HuH-7 (cell line): ENCODE data around the gene SF3B1.
"Not testable (repeated sequence)": the region's sequence is repeated elsewhere in the genome, so short reads cannot be mapped to it uniquely, and the experiment has no call there.

Experiments
- DNase-seq: peaks from one replicate; pipeline ENCODE4 v3.0.0; 2011; ENCODE audit warnings: low spot score

SF3B1 gene

DNA sequence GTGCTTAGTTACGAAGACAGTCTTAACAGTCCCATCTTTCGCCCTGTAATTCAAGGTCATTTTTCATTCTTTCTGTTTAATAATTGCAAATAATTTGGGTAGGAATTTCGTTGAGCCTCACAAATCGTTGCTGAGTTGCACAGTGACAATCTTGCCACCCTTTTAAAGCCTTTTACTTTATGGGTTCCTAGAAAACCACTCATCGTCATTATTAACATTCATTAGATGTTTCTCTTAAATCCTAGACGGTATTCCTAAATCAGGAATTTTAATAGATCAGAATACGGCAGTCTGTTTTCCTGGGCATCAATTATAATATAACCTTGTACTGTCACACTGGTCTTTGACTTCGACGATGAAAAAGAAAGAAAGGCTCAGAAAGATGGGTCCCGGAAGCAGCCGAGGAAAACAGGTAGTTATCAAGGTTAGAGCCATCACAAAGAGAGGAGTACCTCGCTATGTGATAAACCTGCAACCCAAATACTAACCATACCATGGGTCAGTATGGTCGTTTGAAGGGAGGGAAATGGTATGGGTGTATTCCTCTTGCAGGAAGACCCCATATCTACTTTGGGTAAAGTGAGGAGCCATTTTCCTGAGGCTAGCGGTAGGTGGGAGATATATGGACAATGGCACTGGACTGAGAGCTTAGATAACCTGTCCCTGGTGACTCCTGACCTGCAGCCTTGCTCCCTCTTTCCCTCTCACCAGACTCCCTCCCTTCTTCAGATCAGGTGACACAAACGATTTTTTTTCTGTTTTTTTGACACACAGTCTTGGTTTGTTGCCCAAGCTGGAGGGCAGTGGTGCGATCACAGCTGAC is 981 bp upstream of the SF3B1 start:
- no peak for DNase-seq

DNA sequence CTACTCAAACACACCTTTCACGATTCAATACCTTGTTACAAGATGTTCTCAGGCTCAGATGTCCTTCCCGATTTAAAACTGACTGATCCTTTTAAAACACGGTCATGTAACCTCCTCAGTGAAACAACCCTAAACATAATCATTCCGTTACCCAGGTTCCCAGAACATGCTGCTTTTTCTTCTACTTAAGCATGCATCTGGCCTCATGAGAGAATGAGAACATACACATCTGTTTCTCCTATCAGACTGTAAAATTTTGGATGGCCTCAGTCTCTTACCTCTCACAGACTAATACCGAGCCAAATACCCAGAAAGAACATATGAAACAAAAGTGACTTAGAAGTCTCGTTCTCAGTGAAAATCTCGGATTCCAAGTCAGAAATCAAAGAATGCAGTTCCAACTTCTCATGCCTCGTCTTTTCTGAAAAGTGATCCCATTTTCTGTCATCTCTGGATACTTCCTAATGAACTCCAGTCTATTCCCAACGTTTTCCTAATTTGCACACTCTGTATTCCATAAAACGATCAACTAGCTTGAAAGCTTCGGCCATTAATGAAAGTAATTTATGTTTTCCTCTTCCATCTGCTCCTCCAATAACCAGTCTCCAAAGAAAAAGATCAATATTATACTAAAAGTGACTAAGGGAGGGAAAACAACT is 919 bp downstream of the SF3B1 start:
- DNase-seq: no peak

- not testable (repeated sequence) for DNase-seq
Measured at GRCh38 chr2:197432527-197432926, 2.3 kb downstream of the SF3B1 start.

DNA sequence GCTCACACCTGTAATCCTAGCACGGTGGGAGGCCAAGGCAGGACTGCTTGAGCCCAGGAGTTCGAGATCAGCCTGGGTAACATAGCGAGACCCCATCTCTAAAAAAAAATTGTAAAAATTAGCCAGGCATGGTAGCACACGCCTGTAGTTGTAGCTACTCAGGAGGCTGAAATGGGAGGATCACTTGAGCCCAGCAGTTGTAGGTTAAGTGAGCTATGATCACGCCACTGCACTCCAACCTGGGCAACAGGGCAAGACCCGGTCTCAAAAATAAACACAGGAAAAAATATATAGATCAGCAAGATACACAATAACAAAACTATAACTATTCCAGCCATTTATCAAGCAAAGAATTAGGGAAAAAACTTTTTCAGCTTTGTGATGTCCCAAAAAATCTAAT is 3.0 kb downstream of the SF3B1 start:
- DNase-seq: no peak

GRCh38 chr2:197427986-197428385 is 6.8 kb downstream of the SF3B1 start:
- DNase-seq: no peak

DNA sequence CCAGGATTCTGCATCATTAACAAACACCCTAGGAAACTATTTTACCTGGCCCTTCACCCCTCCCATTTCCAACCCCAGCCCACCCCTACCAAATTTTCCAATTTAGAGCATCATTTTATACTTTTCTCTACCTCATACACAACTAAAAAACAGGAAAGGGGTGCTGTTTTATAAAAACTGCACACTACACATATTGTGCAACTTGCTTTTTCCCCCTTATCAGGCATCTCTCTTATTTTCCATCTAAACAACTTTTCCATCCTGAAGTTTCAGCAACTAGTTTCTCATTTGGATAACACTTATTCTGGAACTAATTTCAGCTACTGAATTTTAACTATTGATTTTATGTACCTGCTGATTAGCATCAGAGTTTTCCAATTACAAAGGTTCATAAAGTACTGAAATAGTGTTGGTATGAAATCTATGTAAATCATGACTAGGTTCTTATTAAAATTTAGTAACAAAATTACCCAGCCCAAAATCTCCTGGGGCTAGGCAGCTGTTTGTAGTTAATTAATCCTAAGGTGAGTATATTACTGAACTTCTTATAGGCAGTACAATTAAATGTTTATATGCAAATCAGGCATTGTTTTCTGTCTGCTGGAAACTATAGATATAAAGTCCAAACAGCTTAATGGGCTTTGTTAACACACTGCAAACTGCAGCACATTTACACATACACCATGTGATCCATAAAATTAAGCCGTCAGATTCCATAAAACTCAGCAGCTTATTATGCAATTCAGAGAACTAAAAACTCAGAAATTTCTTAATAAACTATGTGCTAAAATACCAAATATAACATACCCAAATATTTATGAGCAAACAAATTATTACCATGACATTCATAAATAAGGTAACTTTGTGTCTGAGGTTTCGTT is 7.9 kb downstream of the SF3B1 start:
- no peak for DNase-seq

DNA sequence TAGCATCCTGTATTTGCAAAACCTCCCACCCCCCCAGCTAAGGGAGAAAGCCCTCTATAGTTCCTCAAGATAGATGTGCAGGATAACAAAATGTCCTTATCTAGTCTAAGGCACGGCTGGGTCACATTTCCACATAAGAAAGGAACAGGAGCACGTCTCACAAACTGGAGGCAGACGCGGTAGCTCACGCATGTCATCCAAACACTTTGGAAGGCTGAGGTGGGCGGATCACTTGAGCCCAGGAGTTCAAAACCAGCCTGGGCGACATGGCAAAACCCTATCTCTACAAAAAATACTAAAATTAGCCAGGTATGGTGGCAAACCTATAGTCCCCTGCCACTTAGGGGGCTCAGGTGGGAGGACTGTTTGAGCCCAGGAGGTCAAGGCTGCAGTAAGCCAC is 9.3 kb downstream of the SF3B1 start:
- DNase-seq: no peak

- no peak for DNase-seq
Measured at GRCh38 chr2:197423307-197423706, 11.5 kb downstream of the SF3B1 start.

- no peak for DNase-seq
Measured at GRCh38 chr2:197419438-197419837, 15.4 kb downstream of the SF3B1 start.

DNA sequence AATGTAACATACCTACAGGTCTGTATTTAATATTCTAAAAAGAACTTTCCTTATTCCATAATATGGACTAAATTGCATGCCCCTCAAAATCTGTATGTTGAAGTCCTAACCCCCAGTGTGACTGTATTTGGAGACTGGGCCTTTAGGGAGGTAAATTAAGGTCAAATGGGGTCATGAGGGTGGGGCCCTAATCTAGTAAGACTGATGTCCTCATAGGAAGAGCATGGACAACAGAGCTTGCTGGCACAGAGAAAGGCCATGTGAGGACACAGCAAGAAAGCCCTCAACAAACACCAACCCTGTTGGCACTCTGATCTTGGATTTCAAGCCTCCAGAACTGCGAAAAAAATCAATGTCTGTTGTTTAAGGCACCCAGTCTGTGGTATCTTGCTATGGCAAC is 18.6 kb downstream of the SF3B1 start:
- no peak for DNase-seq

DNA sequence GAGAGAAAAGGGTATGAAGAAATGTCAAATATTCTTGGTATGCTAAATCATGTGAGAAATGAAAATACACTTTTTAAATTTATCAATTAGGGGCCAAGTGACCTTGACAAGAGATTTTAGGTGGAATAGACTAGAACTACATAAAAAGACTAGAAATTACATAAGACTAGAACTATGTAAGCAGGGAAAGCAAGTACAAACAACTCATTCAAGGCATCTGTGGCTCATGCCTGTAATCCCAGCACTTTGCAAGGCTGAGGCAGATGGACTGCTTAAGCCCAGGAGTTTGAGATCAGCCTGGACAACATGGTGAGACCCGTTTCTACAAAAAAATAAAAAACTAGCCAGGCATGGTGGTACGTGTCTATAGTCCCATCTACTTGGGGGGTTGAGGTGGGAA is 20.3 kb downstream of the SF3B1 start:
- DNase-seq: no peak

- DNase-seq: no peak
Measured at GRCh38 chr2:197414039-197414438, 20.8 kb downstream of the SF3B1 start.

DNA sequence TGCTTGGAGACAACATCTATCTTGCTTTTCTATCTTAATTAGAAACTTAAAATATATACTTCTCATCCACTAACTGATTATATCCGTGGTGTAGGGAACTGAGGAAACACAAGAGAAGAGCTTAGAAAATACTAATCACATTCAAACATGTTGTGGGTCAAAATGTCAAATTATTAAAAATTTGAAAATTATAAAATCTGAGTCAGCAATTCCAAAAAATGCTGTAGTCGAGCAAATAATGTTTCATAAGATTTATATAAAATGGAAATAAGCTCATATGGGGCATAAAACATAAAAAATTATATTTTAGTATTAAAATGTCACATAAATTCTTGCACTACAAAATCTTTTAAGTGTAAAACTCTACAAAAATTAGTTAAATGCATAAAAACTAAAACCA is 29.2 kb downstream of the SF3B1 start:
- DNase-seq: no peak

GRCh38 chr2:197399887-197400540 is 34.8 kb downstream of the SF3B1 start:
- no peak for DNase-seq

GRCh38 chr2:197398913-197399312 is 35.9 kb downstream of the SF3B1 start:
- DNase-seq: no peak

GRCh38 chr2:197391220-197391717 is 43.6 kb downstream of the SF3B1 start:
- no peak for DNase-seq

GRCh38 chr2:197388866-197389587 is 45.8 kb downstream of the SF3B1 start:
- DNase-seq: no peak

DNA sequence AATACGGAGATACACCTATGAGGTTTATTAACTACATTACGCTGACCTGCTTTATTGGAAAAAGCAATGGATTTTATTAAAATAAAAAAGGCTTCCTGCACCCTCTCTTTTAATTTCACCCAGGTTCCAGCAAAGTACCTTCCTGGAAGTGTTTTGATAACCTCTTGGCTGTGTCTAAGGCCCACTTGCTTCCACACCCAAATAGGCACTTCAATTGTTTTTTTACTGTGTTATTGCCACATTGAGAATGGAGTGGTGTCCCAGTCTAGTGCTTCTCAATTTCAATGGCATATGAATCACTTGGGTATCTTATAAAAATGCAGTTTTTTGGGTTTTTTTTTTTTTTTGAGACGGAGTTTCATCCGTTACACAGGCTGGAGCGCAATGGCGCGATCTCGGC is 47.6 kb downstream of the SF3B1 start:
- DNase-seq: no peak

DNA sequence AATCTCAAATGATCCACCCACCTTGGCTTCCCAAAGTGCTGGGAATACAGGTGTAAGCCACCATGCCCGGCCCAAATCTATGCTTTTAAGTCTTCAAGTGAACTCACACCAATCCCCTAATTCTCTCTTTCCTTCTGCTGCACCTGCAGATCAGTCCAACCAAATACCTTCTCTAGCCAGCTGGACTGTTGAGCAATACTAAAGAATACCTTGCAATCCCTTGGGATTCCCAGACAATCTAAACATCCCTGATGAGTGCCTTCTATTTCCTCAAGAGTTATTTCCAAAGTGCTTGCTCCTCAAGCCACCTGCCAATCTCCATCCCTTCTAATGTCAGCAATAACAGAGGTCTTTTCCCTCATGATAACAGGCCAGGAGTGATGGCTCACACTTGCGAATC is 48.6 kb downstream of the SF3B1 start:
- DNase-seq: no peak

- no peak for DNase-seq
Measured at GRCh38 chr2:197383825-197384224, 51.0 kb downstream of the SF3B1 start.

- no peak for DNase-seq
Measured at GRCh38 chr2:197381641-197382040, 53.2 kb downstream of the SF3B1 start.
